Spleen (tissue), 7 donors: ENCODE data around the gene ATP5IF1.

Experiments
- CTCF ChIP-seq, 11 experiments: fragments of 200-600 bp in 7 of 11; fragments of 450-650 bp in 4 of 11; sonication (generic) in 4 of 11; IDR thresholded peaks in 8 of 11; conservative IDR thresholded peaks in 3 of 11; 1 replicate in 7 of 11; 2 replicates in 4 of 11; pipeline versions ENCODE4 v1.4.0 to v1.8.0; 2016 to 2021; ENCODE audit warnings: antibody characterized with exemption in 11 of 11, inconsistent platforms in 4 of 11, mild to moderate bottlenecking in 1 of 11
- POLR2A ChIP-seq, 3 donors: fragments of 450-650 bp; IDR thresholded peaks; one replicate each; pipeline ENCODE4 v1.5.1; 2017; ENCODE audit warnings: antibody characterized with exemption in 3 of 3, mild to moderate bottlenecking in 1 of 3
- POLR2AphosphoS5 ChIP-seq, 3 donors: sonication (generic); formaldehyde crosslinking; IDR thresholded peaks; one replicate each; pipeline ENCODE4 v1.5.1; 2017; ENCODE audit warnings: antibody characterized with exemption in 3 of 3
- donor health status: DM: no; HTN: no; CAD: no; lungs with moderate emphysema.
- donor health status: DM: no; HTN: no; CAD: no.
- donor health status: DM: no; HTN: no; CAD: no.

DNA sequence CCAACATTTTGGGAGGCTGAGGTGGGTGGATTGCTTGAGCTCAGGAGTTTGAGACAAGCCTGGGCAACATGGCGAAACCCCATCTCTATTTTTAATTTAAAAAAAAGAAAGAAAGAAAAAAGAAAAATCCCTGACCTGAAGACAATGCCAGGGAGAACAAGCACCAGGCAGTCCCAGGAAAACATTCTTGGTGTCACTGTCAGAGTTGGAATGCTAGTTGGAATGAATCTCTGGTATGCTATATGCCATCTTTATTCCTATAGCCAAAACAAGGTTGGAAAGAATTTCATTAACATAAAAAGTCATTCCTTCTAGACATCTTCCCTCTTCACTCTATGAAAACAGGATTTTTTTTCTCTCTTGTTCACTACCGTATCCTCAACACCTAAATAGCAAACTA is 5.9 kb upstream of the ATP5IF1 start:
- TF ChIP-seq CTCF (IDR thresholded peaks at IDR 0.05 in 8 of 11, conservative IDR thresholded peaks at IDR 0.05 in 3 of 11) (no peak), POLR2A (IDR thresholded peaks at IDR 0.05) (no peak), POLR2AphosphoS5 (IDR thresholded peaks at IDR 0.05) (no peak)
